ENCODE results near the gene C1QL2.

Gene C1QL2

GRCh38 chr2:119178776-119179175, 20.2 kb upstream of the C1QL2 start:
- DNase-seq, result no peak

- no peak for DNase-seq
These were observed 19.3 kb upstream of the C1QL2 start for GRCh38 chr2:119177838-119178190.

GRCh38 chr2:119177171-119177837, 18.8 kb upstream of the C1QL2 start:
- no peak for DNase-seq

- DNase-seq, result no peak
These were observed 17.0 kb upstream of the C1QL2 start for GRCh38 chr2:119175517-119175916.

- DNase-seq, result no peak
These were observed 16.4 kb upstream of the C1QL2 start for GRCh38 chr2:119174993-119175347.

- peak; percentile 79 for DNase-seq
These were observed 15.9 kb upstream of the C1QL2 start for GRCh38 chr2:119174216-119174992.

GRCh38 chr2:119173556-119174060, 15.1 kb upstream of the C1QL2 start:
- no peak for DNase-seq

- DNase-seq, result no peak
These were observed 12.0 kb upstream of the C1QL2 start for GRCh38 chr2:119170504-119170903.

- DNase-seq, result no peak
These were observed 11.2 kb upstream of the C1QL2 start for GRCh38 chr2:119169717-119170116.

- no peak for DNase-seq
These were observed 1.9 kb upstream of the C1QL2 start for GRCh38 chr2:119160361-119160990.

GRCh38 chr2:119157850-119158511, 570 bp downstream of the C1QL2 start:
- DNase-seq, result no peak

- no peak for DNase-seq
These were observed 1.4 kb downstream of the C1QL2 start for GRCh38 chr2:119156891-119157773.

GRCh38 chr2:119156105-119156890, 2.3 kb downstream of the C1QL2 start:
- no peak for DNase-seq

GRCh38 chr2:119155633-119156032, 2.9 kb downstream of the C1QL2 start:
- DNase-seq, result no peak

GRCh38 chr2:119154076-119154475, 4.5 kb downstream of the C1QL2 start:
- DNase-seq, result no peak

- DNase-seq, result peak; percentile 16
These were observed 8.9 kb downstream of the C1QL2 start for GRCh38 chr2:119149611-119150010.

- DNase-seq, result no peak
These were observed 10.5 kb downstream of the C1QL2 start for GRCh38 chr2:119147776-119148715.

GRCh38 chr2:119144806-119145205, 13.7 kb downstream of the C1QL2 start:
- no peak for DNase-seq

GRCh38 chr2:119142824-119143223, 15.7 kb downstream of the C1QL2 start:
- DNase-seq, result no peak

- no peak for DNase-seq
These were observed 21.0 kb downstream of the C1QL2 start for GRCh38 chr2:119137502-119137901.
